SK-N-SH (cell line): ENCODE data around the gene CRISP2.

ENCODE experiments used
- EZH2phosphoT487 ChIP-seq: fragments of 200-600 bp; sonication (generic); IDR thresholded peaks from 2 replicates; pipeline ENCODE4 v1.6.1; 2017; ENCODE audit warnings: low read depth, mixed run types, mild to moderate bottlenecking, antibody characterized with exemption, moderate library complexity, borderline replicate concordance
- NFIC ChIP-seq: IDR thresholded peaks from 2 replicates; pipeline ENCODE4 v1.4.0; 2012; ENCODE audit warnings: borderline replicate concordance
- RAD21 ChIP-seq: IDR thresholded peaks from 2 replicates; pipeline ENCODE4 v1.6.1; 2012; ENCODE audit warnings: mild to moderate bottlenecking, low read length
- YY1 ChIP-seq: IDR thresholded peaks from 2 replicates; pipeline ENCODE4 v1.4.0; 2012; ENCODE audit warnings: low read depth, mild to moderate bottlenecking
- TF ChIP-seq, protein P1 (sequence below): fragments of 200-600 bp; sonication (generic); IDR thresholded peaks from 2 replicates; pipeline ENCODE4 v1.6.1; 2017; ENCODE audit warnings: antibody characterized with exemption, mild to moderate bottlenecking, moderate library complexity
- TF ChIP-seq, protein P2 (sequence below): IDR thresholded peaks from 2 replicates; pipeline ENCODE4 v1.4.0; 2012; ENCODE audit warnings: low read depth, borderline replicate concordance

DNA sequence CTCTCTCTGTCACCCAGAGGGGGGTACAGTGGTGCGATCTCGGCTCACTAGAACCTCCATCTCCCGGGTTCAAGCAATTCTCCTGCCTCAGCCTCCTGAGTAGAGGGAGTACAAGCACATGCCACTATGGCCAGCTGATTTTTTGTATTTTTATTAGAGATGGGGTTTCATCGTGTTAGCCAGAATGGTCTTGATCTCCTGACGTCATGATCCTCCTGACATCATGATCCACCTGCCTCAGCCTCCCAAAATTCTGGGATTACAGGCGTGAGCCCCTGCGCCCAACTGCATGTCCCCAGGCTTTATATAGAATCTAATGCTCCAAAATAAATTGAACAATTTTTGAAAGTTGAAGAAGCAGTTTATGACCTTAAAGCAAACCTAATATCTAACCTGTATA is 7.0 kb upstream of the CRISP2 start:
- TF ChIP-seq, protein P1, sequence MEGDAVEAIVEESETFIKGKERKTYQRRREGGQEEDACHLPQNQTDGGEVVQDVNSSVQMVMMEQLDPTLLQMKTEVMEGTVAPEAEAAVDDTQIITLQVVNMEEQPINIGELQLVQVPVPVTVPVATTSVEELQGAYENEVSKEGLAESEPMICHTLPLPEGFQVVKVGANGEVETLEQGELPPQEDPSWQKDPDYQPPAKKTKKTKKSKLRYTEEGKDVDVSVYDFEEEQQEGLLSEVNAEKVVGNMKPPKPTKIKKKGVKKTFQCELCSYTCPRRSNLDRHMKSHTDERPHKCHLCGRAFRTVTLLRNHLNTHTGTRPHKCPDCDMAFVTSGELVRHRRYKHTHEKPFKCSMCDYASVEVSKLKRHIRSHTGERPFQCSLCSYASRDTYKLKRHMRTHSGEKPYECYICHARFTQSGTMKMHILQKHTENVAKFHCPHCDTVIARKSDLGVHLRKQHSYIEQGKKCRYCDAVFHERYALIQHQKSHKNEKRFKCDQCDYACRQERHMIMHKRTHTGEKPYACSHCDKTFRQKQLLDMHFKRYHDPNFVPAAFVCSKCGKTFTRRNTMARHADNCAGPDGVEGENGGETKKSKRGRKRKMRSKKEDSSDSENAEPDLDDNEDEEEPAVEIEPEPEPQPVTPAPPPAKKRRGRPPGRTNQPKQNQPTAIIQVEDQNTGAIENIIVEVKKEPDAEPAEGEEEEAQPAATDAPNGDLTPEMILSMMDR: no peak
- TF ChIP-seq, protein P2, sequence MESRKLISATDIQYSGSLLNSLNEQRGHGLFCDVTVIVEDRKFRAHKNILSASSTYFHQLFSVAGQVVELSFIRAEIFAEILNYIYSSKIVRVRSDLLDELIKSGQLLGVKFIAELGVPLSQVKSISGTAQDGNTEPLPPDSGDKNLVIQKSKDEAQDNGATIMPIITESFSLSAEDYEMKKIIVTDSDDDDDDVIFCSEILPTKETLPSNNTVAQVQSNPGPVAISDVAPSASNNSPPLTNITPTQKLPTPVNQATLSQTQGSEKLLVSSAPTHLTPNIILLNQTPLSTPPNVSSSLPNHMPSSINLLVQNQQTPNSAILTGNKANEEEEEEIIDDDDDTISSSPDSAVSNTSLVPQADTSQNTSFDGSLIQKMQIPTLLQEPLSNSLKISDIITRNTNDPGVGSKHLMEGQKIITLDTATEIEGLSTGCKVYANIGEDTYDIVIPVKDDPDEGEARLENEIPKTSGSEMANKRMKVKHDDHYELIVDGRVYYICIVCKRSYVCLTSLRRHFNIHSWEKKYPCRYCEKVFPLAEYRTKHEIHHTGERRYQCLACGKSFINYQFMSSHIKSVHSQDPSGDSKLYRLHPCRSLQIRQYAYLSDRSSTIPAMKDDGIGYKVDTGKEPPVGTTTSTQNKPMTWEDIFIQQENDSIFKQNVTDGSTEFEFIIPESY: no peak
- TF ChIP-seq NFIC (no peak), EZH2phosphoT487 (no peak), YY1 (no peak), RAD21 (no peak)
